CD4-positive, alpha-beta T cell (primary cell): ENCODE data around the gene FLCN. TPM values are rescaled to one million over a fixed set of nuclear protein-coding genes. Genes with fewer than 3 reads are reported as not detected.
"Not testable (repeated sequence)": the region's sequence is repeated elsewhere in the genome, so short reads cannot be mapped to it uniquely, and the experiment has no call there.

Experiments used
- ATAC-seq: fragments of 200-7000 bp; cut with Tn5 transposase; one replicate; pipeline ENCODE4 v1.10.0; 2022; ENCODE audit warnings: mild to moderate bottlenecking; ENCODE audit not compliant: poor library complexity
- CTCF ChIA-PET: fragments of 350-600 bp; sonication (Branson Sonifier 250); formaldehyde crosslinking; loops from one replicate; lab custom pipeline; 2021; ENCODE audit warnings: antibody characterized with exemption, inconsistent platforms; lab: Charles Lee
- POLR2A ChIA-PET: fragments of 350-600 bp; sonication (Branson Sonifier 250); formaldehyde crosslinking; loops from one replicate; lab custom pipeline; 2021; ENCODE audit warnings: antibody characterized with exemption, inconsistent platforms; lab: Charles Lee
- DNase-seq, 14 experiments: peaks; one replicate each; pipeline ENCODE4 v3.0.0-alpha.2; 2013 to 2020; ENCODE audit warnings: mixed read lengths in 2 of 14
- H3K27ac ChIP-seq, 2 donors: one replicate each; pipeline versions ENCODE4 v1.5.1 to v1.7.0; 2013; ENCODE audit warnings: low read length in 2 of 2, low read depth in 1 of 2, mild to moderate bottlenecking in 1 of 2
- H3K27me3 ChIP-seq, 2 experiments: 1 replicate in 1 of 2; 2 replicates in 1 of 2; pipeline versions ENCODE4 v1.6.1 to v1.7.0; 2013; ENCODE audit warnings: low read length in 2 of 2, control low read depth in 1 of 2, mild to moderate bottlenecking in 1 of 2, moderate library complexity in 1 of 2; ENCODE audit not compliant: insufficient read depth in 2 of 2, control insufficient read depth in 1 of 2
- H3K36me3 ChIP-seq: one replicate; pipeline ENCODE4 v1.6.1; 2013; ENCODE audit warnings: low read length, control low read depth; ENCODE audit not compliant: insufficient read depth
- H3K4me1 ChIP-seq: one replicate; pipeline ENCODE4 v1.6.1; 2013; ENCODE audit warnings: low read length, control low read depth; ENCODE audit not compliant: insufficient read depth
- H3K4me3 ChIP-seq: one replicate; pipeline ENCODE4 v1.5.1; 2013; ENCODE audit warnings: mild to moderate bottlenecking, low read length, moderate library complexity
- H3K9me3 ChIP-seq, 2 experiments: 1 replicate in 1 of 2; 2 replicates in 1 of 2; pipeline versions ENCODE4 v1.6.1 to v1.7.0; 2013; ENCODE audit warnings: low read length in 2 of 2, mild to moderate bottlenecking in 2 of 2, control low read depth in 1 of 2, moderate library complexity in 1 of 2; ENCODE audit not compliant: control insufficient read depth in 1 of 2, insufficient read depth in 1 of 2
- H3K27ac Mint-ChIP-seq: one replicate; pipeline ENCODE4 v1.8.0; 2020; ENCODE audit warnings: mixed read lengths
- H3K27me3 Mint-ChIP-seq: one replicate; pipeline ENCODE4 v1.8.0; 2021; ENCODE audit warnings: mixed read lengths
- H3K36me3 Mint-ChIP-seq: one replicate; pipeline ENCODE4 v1.8.0; 2021; ENCODE audit warnings: low read depth, mixed read lengths
- H3K4me1 Mint-ChIP-seq: one replicate; pipeline ENCODE4 v1.8.0; 2021; ENCODE audit warnings: low read depth, mixed read lengths
- H3K4me3 Mint-ChIP-seq: one replicate; pipeline ENCODE4 v1.8.0; 2020; ENCODE audit warnings: mild to moderate bottlenecking, mixed read lengths
- H3K9me3 Mint-ChIP-seq: one replicate; pipeline ENCODE4 v1.8.0; 2020; ENCODE audit warnings: mixed read lengths
- CTCF ChIP-seq: fragments of 200-600 bp; IDR thresholded peaks from one replicate; pipeline ENCODE4 v1.8.0; 2022; ENCODE audit warnings: antibody characterized with exemption, mild to moderate bottlenecking
- intact Hi-C, 2 experiments: fragments of 100-400 bp; cut with DNase I in 1 of 2; cut with micrococcal nuclease in 1 of 2; formaldehyde crosslinking; loops; one replicate each; pipeline versions ENCODE4 v1.15.1 to v1.9.0; 2023 to 2025; cut with DNase I, micrococcal nuclease
- total RNA-seq, 174 experiments: library from RNA in 2 of 174; stranded (reverse) in 2 of 174; gene quantifications; one replicate each; pipeline ENCODE4 v1.2.3 and lab custom pipeline; 2021 to 2026

Gene FLCN
- total RNA-seq, 2 experiments from 2014 or later: 12.1 to 15.9 TPM

GRCh38 chr17:17196776-17197175, 40.2 kb downstream of the FLCN start:
- ATAC-seq (no peak), DNase-seq (no peak)
- no peak overlapping the region for H3K4me3 Mint-ChIP-seq
- no peaks in the 10 kb centered on the region for H3K27me3 ChIP-seq
- H3K27ac Mint-ChIP-seq: no peak overlapping the region
- no peak for TF ChIP-seq CTCF
- H3K9me3 ChIP-seq: no peaks in the 10 kb centered on the region
- ChIA-PET POLR2A (interaction anchor here (0.7 to 1.0 kb wide), 2 partner anchors 18 to 53 kb away, joined by 3 to 4 read pairs; no protein-coding TSS in a partner anchor), CTCF (no interaction called here)
- H3K27me3 Mint-ChIP-seq: no peaks in the 10 kb centered on the region
- H3K4me1 ChIP-seq: peaks cover 4% of the 10 kb centered on the region
- H3K4me1 Mint-ChIP-seq: peaks cover 13% of the 10 kb centered on the region
- intact Hi-C loops: no loop called here
- no peak overlapping the region for H3K4me3 ChIP-seq
- H3K36me3 ChIP-seq: peaks cover 9% of the 10 kb centered on the region
- peaks cover 25% of the 10 kb centered on the region for H3K36me3 Mint-ChIP-seq
- no peak overlapping the region for H3K27ac ChIP-seq
- H3K9me3 Mint-ChIP-seq: no peaks in the 10 kb centered on the region

- DNase-seq, H3K4me3 Mint-ChIP-seq, H3K27me3 ChIP-seq, H3K36me3 ChIP-seq, H3K9me3 Mint-ChIP-seq, H3K9me3 ChIP-seq, H3K4me3 ChIP-seq, H3K27ac Mint-ChIP-seq, intact Hi-C loops, ATAC-seq, H3K27me3 Mint-ChIP-seq, H3K27ac ChIP-seq, H3K4me1 ChIP-seq: not testable (repeated sequence)
- ChIA-PET POLR2A (interaction anchor here (0.8 to 1.4 kb wide), 4 partner anchors 9 to 42 kb away, joined by 3 to 4 read pairs (median 4); partner anchors contain the start of genes FLCN and PLD6), CTCF (interaction anchor here (0.6 kb wide), 1 partner anchor 25 kb away, joined by 4 read pairs; no protein-coding TSS in a partner anchor)
- peaks cover 13% of the 10 kb centered on the region for H3K4me1 Mint-ChIP-seq
- peaks cover 17% of the 10 kb centered on the region for H3K36me3 Mint-ChIP-seq
Measured at GRCh38 chr17:17195466-17195865, 41.5 kb downstream of the FLCN start.

GRCh38 chr17:17191961-17192381, 45.0 kb downstream of the FLCN start:
- Histone ChIP-seq H3K36me3 (peaks cover 25% of the 10 kb centered on the region), H3K4me3 (no peak overlapping the region), H3K9me3 (no peaks in the 10 kb centered on the region), H3K27ac (no peak overlapping the region), H3K27me3 (no peaks in the 10 kb centered on the region), H3K4me1 (peaks cover 16% of the 10 kb centered on the region)
- ATAC-seq: no peak
- Mint-ChIP-seq H3K27me3 (no peaks in the 10 kb centered on the region), H3K4me1 (peaks cover 14% of the 10 kb centered on the region), H3K36me3 (peaks cover 28% of the 10 kb centered on the region), H3K9me3 (no peaks in the 10 kb centered on the region), H3K4me3 (no peak overlapping the region), H3K27ac (peak overlapping the region; percentile 59)
- intact Hi-C loops: no loop called here
- POLR2A ChIA-PET: interaction anchor here (0.7 to 2.4 kb wide), 6 partner anchors 9 to 37 kb away, joined by 3 to 13 read pairs (median 3); partner anchors contain the start of gene PLD6
- TF ChIP-seq CTCF: no peak
- DNase-seq: no peak
- CTCF ChIA-PET: interaction anchor here (1.6 kb wide), 1 partner anchor 50 kb away, joined by 7 read pairs; no protein-coding TSS in a partner anchor
